Right lobe of liver (tissue), 4 donors: ENCODE results near the gene GNAT1.

Source experiments
- POLR2A ChIP-seq: fragments of 450-650 bp; IDR thresholded peaks from one replicate; pipeline ENCODE4 v1.6.1; 2017; ENCODE audit warnings: antibody characterized with exemption, mild to moderate bottlenecking
- TF ChIP-seq, protein P1 (sequence below), 4 donors: fragments of 200-600 bp in 3 of 4; fragments of 450-650 bp in 1 of 4; IDR thresholded peaks; one replicate each; pipeline versions ENCODE4 v1.5.1 to v1.8.0; 2016 to 2022; ENCODE audit warnings: antibody characterized with exemption in 4 of 4, mild to moderate bottlenecking in 2 of 4
- donor health status: DM: no; HTN: no; CAD: no.
- donor health status: DM: no; HTN: no; CAD: no.
- donor health status: DM: no; HTN: yes; CAD: no.

DNA sequence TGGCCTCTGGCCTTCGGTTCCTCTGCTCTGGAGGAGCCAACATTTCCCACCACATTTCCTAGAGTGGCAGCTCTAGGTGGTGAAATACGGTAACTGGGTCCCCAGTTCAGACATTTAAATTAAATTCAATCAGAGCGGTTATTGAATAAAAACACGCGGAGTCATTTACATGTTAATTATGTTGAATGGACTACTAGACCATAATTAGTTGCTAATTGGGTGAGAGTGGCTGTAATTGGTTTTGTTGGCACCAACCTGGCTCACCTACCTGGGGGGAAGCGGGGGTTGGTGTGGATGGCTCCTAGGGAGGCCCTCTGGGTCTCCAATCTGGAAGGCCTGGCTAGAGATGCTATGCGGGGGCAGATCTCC lies 23.6 kb upstream of the GNAT1 start:
- TF ChIP-seq, protein P1, sequence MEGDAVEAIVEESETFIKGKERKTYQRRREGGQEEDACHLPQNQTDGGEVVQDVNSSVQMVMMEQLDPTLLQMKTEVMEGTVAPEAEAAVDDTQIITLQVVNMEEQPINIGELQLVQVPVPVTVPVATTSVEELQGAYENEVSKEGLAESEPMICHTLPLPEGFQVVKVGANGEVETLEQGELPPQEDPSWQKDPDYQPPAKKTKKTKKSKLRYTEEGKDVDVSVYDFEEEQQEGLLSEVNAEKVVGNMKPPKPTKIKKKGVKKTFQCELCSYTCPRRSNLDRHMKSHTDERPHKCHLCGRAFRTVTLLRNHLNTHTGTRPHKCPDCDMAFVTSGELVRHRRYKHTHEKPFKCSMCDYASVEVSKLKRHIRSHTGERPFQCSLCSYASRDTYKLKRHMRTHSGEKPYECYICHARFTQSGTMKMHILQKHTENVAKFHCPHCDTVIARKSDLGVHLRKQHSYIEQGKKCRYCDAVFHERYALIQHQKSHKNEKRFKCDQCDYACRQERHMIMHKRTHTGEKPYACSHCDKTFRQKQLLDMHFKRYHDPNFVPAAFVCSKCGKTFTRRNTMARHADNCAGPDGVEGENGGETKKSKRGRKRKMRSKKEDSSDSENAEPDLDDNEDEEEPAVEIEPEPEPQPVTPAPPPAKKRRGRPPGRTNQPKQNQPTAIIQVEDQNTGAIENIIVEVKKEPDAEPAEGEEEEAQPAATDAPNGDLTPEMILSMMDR (IDR thresholded peaks at IDR 0.05) = no peak
- TF ChIP-seq POLR2A = no peak
